GM12878 (cell line): ENCODE results near the gene ZMAT3. TPM values are rescaled to one million over a fixed set of nuclear protein-coding genes. Genes with fewer than 3 reads are reported as not detected.

Source experiments
- IRF4 ChIP-seq: IDR thresholded peaks from 2 replicates; pipeline ENCODE4 v1.6.1; 2011; ENCODE audit warnings: low read depth, low read length
- MYB ChIP-seq: fragments of 150-350 bp; IDR thresholded peaks from 2 replicates; pipeline ENCODE4 v1.6.1; 2014; ENCODE audit warnings: mild to moderate bottlenecking, low read depth, low read length, borderline replicate concordance
- NFYA ChIP-seq: IDR thresholded peaks from 2 replicates; pipeline ENCODE4 v1.6.1; 2011; ENCODE audit warnings: low read depth, mild to moderate bottlenecking, low read length, improper control_type of control experiment, borderline replicate concordance
- NR2C2 ChIP-seq: IDR thresholded peaks from 2 replicates; pipeline ENCODE4 v1.6.1; 2011; ENCODE audit warnings: borderline replicate concordance, low read depth; ENCODE audit not compliant: control insufficient read depth, insufficient read length
- PAX5 ChIP-seq: IDR thresholded peaks from 2 replicates; pipeline ENCODE4 v1.6.1; 2011; ENCODE audit warnings: low read depth, low read length, borderline replicate concordance
- RELA ChIP-seq: fragments of 450-650 bp; IDR thresholded peaks from 2 replicates; pipeline ENCODE4 v1.8.0; 2014; ENCODE audit warnings: borderline replicate concordance; ENCODE audit not compliant: partially characterized antibody
- SMC3 ChIP-seq: IDR thresholded peaks from 2 replicates; pipeline ENCODE4 v1.6.1; 2011; ENCODE audit warnings: low read length, improper control_type of control experiment, borderline replicate concordance
- STAT3 ChIP-seq: IDR thresholded peaks from 2 replicates; pipeline ENCODE4 v1.6.1; 2011; ENCODE audit warnings: low read depth, low read length, improper control_type of control experiment
- YY1 ChIP-seq: IDR thresholded peaks from 2 replicates; pipeline ENCODE4 v1.6.1; 2011; ENCODE audit warnings: low read depth, mild to moderate bottlenecking, low read length
- ZNF217 ChIP-seq: fragments of 450-650 bp; IDR thresholded peaks from 2 replicates; pipeline ENCODE4 v1.6.1; 2017; ENCODE audit warnings: antibody characterized with exemption, mild to moderate bottlenecking
- polyA plus RNA-seq, 11 experiments: library from polyadenylated mRNA; depleted of rRNA in 4 of 11; unstranded in 6 of 11; stranded (reverse) in 5 of 11; fragments of >200 nt; fragmentation: Nextera tagmentation in 4 of 11; fragmentation: Illumina TruSeq in 1 of 11; extraction: Ambion mirVana in 4 of 11; extraction: Trizol in 1 of 11; gene quantifications; 1 replicate in 1 of 11; 2 replicates in 10 of 11; pipeline versions ENCODE4 v1.2.1 to v1.2.3, GENCODE V29; 2011 to 2016; ENCODE audit warnings: inconsistent platforms in 2 of 11, missing spikeins in 2 of 11, low read depth in 1 of 11
- total RNA-seq, 4 experiments: library from RNA; depleted of rRNA in 3 of 4; stranded (reverse); fragments of >200 nt in 3 of 4; fragmentation: Illumina TruSeq in 1 of 4; extraction: Trizol in 1 of 4; gene quantifications; 2 replicates each; pipeline versions ENCODE4 v1.2.1 to v1.2.3, GENCODE V29; 2013 to 2021
- TF ChIP-seq, protein P1 (sequence below): IDR thresholded peaks from 2 replicates; pipeline ENCODE4 v1.6.1; 2011; ENCODE audit warnings: mild to moderate bottlenecking, low read depth, low read length, moderate library complexity; ENCODE audit not compliant: insufficient replicate concordance
- TF ChIP-seq, protein P2 (sequence below): fragments of 450-650 bp; formaldehyde crosslinking; IDR thresholded peaks from 2 replicates; pipeline ENCODE4 v1.4.0; 2020; ENCODE audit warnings: mild to moderate bottlenecking, moderate library complexity
- TF ChIP-seq, protein P3 (sequence below): fragments of 450-650 bp; IDR thresholded peaks from 2 replicates; pipeline ENCODE4 v1.6.1; 2016; ENCODE audit warnings: mild to moderate bottlenecking, moderate library complexity, borderline replicate concordance
- TF ChIP-seq, protein P4 (sequence below): fragments of 450-650 bp; IDR thresholded peaks from 2 replicates; pipeline ENCODE4 v1.6.1; 2016; ENCODE audit warnings: mild to moderate bottlenecking

ZMAT3 gene
- total and polyA plus RNA-seq, 10 of the 15 experiments (the other 5 are each of a cell fraction or from before 2014, with no cell fraction given), result 6.2 to 55.9 (median 25.8) TPM

DNA sequence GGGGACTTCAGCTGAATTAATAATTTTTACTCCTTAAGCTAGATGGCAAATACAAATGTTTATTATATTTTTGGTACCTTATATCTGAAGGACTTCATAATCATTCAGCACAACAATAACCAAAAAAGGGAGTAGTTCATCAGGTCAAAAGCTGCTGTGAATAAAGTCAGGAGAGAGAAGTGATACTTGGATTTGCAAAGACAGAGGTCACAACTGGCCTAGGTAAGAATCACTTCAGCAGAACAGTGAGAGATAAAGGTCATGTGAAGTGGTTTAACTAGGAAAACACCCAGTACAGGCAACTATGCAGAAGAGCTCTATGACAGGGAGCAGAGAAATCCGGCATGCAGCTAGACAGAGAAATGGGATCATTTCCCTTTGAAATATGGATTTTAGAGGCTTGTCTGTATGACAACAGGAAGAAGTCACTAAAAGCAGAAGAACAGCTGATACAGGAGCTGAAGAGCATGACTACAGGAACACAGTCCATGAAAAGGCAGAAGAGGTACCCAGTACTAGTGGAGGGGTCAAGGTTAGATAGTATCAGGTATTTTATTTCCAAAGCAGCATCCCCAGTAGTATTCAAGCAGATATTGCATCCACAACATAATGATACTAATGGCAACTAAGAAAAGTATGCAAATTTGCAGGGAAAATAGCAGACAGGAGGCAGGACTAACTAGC lies 25.7 kb downstream of the ZMAT3 start (continued):
- TF ChIP-seq, protein P1, sequence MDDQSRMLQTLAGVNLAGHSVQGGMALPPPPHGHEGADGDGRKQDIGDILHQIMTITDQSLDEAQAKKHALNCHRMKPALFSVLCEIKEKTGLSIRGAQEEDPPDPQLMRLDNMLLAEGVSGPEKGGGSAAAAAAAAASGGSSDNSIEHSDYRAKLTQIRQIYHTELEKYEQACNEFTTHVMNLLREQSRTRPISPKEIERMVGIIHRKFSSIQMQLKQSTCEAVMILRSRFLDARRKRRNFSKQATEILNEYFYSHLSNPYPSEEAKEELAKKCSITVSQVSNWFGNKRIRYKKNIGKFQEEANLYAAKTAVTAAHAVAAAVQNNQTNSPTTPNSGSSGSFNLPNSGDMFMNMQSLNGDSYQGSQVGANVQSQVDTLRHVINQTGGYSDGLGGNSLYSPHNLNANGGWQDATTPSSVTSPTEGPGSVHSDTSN, result no peak
- TF ChIP-seq ZNF217, result no peak
- peak; percentile 23; the same call in 1 of the 2 replicates for TF ChIP-seq PAX5
- no peak for TF ChIP-seq NR2C2
- 0 out of 2 replicates have a peak, but pooled peaks have one; percentile 43 for TF ChIP-seq IRF4
- TF ChIP-seq NFYA, result no peak
- TF ChIP-seq RELA, result no peak
- TF ChIP-seq YY1, result no peak
- no peak for TF ChIP-seq SMC3
- TF ChIP-seq, protein P2, sequence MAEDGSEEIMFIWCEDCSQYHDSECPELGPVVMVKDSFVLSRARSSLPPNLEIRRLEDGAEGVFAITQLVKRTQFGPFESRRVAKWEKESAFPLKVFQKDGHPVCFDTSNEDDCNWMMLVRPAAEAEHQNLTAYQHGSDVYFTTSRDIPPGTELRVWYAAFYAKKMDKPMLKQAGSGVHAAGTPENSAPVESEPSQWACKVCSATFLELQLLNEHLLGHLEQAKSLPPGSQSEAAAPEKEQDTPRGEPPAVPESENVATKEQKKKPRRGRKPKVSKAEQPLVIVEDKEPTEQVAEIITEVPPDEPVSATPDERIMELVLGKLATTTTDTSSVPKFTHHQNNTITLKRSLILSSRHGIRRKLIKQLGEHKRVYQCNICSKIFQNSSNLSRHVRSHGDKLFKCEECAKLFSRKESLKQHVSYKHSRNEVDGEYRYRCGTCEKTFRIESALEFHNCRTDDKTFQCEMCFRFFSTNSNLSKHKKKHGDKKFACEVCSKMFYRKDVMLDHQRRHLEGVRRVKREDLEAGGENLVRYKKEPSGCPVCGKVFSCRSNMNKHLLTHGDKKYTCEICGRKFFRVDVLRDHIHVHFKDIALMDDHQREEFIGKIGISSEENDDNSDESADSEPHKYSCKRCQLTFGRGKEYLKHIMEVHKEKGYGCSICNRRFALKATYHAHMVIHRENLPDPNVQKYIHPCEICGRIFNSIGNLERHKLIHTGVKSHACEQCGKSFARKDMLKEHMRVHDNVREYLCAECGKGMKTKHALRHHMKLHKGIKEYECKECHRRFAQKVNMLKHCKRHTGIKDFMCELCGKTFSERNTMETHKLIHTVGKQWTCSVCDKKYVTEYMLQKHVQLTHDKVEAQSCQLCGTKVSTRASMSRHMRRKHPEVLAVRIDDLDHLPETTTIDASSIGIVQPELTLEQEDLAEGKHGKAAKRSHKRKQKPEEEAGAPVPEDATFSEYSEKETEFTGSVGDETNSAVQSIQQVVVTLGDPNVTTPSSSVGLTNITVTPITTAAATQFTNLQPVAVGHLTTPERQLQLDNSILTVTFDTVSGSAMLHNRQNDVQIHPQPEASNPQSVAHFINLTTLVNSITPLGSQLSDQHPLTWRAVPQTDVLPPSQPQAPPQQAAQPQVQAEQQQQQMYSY (CRISPR knock-in tag), result no peak
- no peak for TF ChIP-seq STAT3
- TF ChIP-seq MYB, result no peak
- TF ChIP-seq, protein P3, sequence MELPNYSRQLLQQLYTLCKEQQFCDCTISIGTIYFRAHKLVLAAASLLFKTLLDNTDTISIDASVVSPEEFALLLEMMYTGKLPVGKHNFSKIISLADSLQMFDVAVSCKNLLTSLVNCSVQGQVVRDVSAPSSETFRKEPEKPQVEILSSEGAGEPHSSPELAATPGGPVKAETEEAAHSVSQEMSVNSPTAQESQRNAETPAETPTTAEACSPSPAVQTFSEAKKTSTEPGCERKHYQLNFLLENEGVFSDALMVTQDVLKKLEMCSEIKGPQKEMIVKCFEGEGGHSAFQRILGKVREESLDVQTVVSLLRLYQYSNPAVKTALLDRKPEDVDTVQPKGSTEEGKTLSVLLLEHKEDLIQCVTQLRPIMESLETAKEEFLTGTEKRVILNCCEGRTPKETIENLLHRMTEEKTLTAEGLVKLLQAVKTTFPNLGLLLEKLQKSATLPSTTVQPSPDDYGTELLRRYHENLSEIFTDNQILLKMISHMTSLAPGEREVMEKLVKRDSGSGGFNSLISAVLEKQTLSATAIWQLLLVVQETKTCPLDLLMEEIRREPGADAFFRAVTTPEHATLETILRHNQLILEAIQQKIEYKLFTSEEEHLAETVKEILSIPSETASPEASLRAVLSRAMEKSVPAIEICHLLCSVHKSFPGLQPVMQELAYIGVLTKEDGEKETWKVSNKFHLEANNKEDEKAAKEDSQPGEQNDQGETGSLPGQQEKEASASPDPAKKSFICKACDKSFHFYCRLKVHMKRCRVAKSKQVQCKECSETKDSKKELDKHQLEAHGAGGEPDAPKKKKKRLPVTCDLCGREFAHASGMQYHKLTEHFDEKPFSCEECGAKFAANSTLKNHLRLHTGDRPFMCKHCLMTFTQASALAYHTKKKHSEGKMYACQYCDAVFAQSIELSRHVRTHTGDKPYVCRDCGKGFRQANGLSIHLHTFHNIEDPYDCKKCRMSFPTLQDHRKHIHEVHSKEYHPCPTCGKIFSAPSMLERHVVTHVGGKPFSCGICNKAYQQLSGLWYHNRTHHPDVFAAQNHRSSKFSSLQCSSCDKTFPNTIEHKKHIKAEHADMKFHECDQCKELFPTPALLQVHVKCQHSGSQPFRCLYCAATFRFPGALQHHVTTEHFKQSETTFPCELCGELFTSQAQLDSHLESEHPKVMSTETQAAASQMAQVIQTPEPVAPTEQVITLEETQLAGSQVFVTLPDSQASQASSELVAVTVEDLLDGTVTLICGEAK, result no peak
- TF ChIP-seq, protein P4, sequence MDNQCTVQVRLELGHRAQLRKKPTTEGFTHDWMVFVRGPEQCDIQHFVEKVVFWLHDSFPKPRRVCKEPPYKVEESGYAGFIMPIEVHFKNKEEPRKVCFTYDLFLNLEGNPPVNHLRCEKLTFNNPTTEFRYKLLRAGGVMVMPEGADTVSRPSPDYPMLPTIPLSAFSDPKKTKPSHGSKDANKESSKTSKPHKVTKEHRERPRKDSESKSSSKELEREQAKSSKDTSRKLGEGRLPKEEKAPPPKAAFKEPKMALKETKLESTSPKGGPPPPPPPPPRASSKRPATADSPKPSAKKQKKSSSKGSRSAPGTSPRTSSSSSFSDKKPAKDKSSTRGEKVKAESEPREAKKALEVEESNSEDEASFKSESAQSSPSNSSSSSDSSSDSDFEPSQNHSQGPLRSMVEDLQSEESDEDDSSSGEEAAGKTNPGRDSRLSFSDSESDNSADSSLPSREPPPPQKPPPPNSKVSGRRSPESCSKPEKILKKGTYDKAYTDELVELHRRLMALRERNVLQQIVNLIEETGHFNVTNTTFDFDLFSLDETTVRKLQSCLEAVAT, result no peak
